ENCODE measurements around the gene NLN.

GRCh38 chr5:65811885-65812284 is 89.9 kb downstream of the NLN start:
- TF ChIP-seq POLR2A (IDR thresholded peaks at IDR 0.05): no peak
- TF ChIP-seq, protein P1, sequence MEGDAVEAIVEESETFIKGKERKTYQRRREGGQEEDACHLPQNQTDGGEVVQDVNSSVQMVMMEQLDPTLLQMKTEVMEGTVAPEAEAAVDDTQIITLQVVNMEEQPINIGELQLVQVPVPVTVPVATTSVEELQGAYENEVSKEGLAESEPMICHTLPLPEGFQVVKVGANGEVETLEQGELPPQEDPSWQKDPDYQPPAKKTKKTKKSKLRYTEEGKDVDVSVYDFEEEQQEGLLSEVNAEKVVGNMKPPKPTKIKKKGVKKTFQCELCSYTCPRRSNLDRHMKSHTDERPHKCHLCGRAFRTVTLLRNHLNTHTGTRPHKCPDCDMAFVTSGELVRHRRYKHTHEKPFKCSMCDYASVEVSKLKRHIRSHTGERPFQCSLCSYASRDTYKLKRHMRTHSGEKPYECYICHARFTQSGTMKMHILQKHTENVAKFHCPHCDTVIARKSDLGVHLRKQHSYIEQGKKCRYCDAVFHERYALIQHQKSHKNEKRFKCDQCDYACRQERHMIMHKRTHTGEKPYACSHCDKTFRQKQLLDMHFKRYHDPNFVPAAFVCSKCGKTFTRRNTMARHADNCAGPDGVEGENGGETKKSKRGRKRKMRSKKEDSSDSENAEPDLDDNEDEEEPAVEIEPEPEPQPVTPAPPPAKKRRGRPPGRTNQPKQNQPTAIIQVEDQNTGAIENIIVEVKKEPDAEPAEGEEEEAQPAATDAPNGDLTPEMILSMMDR (IDR thresholded peaks at IDR 0.05): no peak

All from adrenal gland (tissue), 5 donors.